ENCODE results near the gene FBLN2. TPM values are rescaled to one million over a fixed set of nuclear protein-coding genes. Genes with fewer than 3 reads are reported as not detected.
A peak's percentile ranks its signal among the peaks of the same experiment; 100 is the strongest.

The FBLN2 gene
- total RNA-seq, 1 donor = 8.3 TPM

DNA sequence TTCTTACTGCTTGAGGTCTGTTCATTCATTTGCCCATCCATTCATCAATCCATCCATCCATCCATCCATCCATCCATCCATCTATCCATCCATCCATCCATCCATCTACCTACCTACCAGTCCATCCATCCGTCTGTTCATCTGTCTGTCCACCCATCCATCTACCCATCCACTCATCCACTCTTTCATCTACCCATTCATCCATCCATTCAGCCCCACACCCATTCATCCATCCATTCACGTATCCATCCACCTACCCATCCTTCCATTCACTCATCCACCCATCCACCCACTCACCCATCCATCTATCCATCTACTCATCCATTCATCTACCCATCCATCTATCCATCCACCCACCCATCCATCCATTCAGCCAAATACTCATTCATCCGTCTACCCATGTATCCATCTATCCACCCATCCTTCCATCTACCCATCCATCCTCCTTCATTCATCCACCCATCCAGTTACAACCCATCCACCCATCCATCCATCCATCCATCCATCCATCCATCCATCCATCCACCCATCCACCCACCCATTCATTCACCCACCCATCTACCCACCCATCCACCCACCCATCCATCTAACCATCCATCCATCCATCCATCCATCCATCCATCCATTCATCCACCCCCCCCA is 68.3 kb downstream of the FBLN2 start:
- no peak for DNase-seq (ENCODE audit: low read depth in 2 of 3, low spot score in 2 of 3)

DNA sequence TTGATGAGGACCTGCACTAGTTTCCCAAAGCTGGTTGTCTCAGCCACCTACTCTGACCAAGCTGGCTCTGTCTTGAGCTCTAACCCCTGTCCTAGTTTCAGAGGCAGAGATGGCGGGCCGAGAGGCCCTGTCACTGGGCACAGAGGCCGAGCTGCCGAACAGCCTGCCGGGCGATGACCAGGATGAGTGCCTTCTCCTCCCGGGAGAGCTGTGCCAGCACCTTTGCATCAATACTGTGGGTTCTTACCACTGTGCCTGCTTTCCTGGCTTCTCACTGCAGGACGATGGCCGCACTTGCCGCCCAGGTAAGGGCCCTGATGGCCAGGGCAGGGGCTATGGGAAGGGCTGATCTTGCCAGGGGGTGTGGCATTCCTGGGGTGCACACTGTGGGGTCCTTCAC is 69.1 kb downstream of the FBLN2 start:
- no peak for DNase-seq (ENCODE audit: low read depth in 2 of 3, low spot score in 2 of 3)

DNA sequence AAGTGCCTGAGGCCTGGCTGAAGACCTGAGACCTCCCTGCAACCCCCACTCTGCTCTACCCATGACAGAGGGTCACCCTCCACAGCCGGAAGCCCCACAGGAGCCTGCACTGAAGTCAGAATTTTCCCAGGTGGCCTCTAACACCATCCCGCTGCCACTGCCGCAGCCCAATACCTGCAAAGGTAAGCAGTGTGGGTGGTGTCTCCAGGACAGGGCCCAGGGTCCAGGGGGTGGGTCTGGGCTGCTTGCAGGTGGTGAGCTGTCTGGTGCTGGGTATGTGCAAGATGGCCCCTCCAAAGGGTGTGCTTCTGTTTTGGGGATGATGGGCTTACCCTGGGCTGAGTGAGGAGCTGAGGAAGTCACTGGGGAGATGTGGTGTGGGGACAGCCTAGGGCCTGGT is 69.9 kb downstream of the FBLN2 start:
- DNase-seq (ENCODE audit: low read depth in 2 of 3, low spot score in 2 of 3) = no peak

DNA sequence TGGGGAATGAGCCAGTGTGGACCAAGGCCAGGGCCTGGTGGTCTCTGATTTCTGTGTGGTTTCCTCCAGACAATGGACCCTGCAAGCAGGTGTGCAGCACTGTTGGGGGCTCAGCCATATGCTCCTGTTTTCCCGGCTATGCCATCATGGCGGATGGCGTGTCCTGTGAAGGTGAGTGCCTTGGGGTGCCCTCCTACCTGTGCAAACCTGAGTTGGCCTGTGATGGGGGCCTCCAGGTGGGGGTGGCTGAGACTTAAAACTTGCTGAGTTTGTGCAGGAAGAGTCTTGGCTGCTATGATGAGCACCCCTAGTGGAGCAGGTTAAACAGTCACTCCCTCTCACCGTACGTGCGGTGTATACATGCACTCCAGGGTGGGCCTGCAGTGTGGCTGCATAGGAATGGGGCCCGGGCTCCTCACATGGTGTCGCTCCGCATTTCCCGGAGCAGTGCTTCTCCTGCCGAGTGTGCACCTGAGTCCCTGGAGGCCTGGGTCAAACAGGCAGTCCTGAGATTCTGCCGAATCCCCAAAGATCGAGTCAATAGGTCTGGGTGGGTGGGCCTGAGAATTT is 70.8 kb downstream of the FBLN2 start:
- no peak for DNase-seq (ENCODE audit: low read depth in 2 of 3, low spot score in 2 of 3)

DNA sequence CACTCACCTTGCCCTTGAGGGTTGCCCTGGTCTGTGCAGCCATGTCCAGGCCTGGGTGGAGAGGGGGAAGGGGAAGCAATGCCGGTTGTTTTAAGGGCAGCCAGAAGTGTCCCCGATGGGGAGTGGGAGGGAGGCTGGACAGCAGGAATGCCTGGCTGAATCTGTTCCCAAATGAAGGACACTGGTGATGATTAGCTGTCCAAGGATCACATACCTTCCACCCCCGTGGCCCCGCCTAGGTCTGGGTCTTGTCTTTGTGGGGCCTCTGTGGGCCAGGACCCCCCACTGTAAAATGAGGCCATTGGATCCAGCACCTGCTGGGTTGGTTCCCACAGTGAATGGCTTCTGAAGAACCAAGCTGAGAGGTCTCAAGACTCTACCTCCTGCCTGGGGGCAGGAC is 71.4 kb downstream of the FBLN2 start:
- no peak for DNase-seq (ENCODE audit: low read depth in 2 of 3, low spot score in 2 of 3)

DNA sequence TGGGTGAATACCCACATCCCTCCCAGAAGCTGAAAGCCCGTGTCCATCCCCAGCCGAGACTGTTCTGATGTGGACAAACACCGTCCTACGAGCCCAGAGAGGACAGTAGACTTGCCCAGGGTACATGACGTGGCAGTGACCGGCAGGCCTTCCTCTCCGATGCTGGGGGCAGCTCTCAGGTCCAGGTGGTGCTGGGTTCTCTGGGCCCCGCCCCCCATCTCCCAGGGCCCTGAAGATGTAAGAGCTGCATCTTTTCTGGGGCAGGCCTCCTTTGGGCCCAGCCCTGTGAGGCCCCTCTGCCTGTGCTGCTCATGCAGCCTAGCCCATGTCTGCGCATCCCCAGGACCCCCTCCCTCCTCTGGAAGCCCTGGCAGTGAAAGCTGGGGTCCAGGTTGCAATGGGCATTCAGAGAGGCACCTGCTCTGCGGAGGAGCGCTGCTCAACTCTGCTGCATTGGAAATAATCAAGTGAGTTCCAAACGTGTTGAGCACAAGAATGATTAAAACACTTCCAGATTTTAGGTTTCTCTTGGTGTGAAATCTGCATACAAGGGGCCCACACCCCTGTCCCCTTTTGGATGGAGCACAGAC is 71.9 kb downstream of the FBLN2 start:
- no peak for DNase-seq (ENCODE audit: low read depth in 2 of 3, low spot score in 2 of 3)

DNA sequence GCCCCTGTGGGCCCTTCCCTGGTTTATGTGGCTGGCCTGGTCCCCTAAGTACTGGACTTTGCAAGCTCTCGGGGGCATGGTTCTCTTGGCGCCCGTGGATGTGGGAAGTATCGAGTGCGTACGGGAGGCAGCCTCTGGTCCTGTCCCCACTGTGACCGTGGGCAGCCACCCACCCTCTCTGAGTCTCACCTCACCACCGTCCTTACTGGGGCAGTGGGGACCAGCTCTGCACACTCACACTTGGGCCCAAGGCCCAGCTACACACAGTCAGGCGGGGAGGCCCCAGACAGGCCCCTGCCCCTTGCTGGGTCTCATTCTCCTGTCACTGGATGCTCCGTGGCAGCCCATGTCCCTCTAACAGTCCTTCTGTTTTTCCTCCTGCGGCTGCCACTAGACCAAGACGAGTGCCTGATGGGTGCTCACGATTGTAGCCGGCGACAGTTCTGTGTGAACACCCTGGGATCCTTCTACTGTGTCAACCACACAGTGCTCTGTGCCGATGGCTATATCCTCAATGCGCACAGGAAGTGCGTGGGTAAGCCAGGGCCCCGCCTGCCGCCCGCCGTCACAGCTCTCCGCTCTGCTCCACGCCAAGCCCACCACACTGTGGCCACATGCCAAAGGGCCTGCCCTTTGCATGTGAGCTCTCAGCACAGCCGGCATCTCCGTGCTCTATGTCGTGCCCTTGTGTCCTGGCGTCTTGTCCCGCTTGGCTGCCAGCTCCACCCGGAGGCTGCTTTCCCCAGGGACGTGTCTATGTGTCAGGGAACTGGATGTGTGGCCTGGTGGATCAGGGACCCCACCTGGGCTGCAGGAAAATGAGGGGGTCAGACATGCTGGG is 72.7 kb downstream of the FBLN2 start:
- peak in 2 of 3 donors; percentile 4 to 12 for DNase-seq (ENCODE audit: low read depth in 2 of 3, low spot score in 2 of 3)

DNA sequence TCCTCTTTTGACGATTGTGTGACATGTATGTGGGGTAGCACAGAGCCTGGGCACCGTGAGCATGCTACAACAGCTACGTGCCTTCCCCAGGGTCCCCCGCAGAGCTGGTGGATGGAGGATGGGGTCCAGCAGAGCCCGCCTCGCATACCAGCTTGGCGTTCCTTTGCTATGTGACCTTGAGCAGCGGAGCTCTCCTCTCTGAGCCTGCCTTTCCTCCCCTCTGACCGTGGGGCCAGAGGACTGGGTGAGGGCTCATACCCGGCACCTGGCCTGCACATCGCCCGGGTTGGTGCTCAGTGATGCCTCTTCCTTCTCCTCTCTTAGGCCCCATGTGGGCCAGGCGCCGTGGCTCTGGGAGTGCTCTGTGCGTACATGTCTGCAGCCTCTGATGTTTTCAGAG is 73.4 kb downstream of the FBLN2 start:
- no peak for DNase-seq (ENCODE audit: low read depth in 2 of 3, low spot score in 2 of 3)

DNA sequence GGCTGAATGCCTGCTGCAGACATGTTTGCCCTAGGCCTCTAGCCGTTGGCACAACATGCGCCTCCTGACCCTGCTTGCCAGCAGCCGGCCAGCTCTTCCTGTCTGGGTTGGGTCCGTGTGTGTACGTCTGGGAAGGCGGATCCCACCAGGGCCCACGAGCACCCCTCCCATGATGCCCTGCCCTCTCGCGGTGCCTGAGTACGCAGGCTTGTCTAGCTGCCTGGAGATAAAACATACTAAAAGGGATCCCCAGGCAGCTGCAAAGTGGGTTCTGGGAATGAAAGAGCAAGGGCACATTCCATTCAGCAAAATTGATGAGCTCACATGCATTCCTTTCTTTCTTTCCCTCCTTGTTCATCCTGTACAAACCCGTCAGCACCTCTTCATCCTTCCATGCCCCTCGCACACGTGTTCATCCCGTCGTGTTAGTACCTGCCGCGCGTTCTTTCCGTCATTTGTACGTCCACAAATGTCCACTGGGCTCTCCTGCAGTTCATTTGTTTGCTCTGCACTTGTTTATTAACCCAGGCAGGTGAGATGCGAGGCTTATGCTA is 74.3 kb downstream of the FBLN2 start:
- no peak for DNase-seq (ENCODE audit: low read depth in 2 of 3, low spot score in 2 of 3)

DNA sequence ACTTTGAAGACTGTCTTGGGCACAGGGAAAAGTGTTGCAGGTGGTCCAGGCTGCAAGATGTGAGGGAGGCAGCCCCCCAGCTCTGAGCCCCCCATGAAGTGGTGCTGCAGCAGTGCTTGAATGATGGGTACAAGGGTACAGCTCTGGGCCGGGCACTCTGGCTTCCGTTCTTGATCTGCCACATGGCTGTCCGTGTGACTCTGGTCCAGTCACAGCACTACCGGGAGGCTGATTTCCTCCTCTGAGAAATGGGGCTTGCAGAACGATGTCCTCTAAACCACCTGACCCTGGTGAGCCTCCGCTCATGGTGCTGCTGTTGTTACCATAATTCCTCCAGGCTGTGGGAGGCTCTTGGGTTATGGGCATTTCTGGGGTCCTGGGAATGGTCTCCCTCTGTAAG is 75.1 kb downstream of the FBLN2 start:
- no peak for DNase-seq (ENCODE audit: low read depth in 2 of 3, low spot score in 2 of 3)

DNA sequence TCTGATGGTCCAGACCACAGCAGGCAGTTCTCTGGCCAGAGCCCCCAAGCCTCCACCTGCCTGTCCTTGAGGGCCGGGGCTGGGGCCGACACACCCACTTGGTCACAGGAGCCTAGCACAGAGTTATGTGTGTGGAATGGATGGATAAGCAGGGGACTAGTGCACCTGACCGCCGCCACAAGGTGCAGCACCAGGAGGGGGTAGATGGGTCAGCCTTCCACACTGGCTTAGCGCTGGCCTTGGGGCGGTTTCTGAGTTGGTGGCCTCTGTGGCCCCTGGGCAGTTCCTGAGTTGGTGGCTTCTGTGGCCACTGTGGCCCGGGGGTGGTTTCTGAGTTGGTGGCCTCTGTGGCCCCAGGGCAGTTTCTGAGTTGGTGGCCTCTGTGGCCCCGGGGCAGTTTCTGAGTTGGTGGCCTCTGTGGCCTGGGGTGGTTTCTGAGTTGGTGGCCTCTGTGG is 75.8 kb downstream of the FBLN2 start:
- DNase-seq (ENCODE audit: low read depth in 2 of 3, low spot score in 2 of 3) = no peak

DNA sequence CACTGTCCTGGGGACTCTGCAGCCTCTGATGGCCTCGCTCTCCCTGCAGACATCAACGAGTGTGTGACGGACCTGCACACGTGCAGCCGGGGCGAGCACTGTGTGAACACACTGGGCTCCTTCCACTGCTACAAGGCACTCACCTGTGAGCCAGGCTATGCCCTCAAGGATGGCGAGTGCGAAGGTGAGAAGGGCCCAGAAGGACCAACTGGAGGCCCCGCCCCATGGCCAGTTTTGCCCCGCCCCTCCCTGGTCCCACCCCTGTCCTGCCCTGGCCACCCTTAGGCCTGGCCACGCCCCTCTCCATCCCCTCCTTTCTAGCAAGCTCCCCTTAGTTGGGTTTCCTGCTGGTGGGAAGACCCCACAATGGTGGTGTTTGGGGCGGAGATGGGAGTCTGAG is 77.5 kb downstream of the FBLN2 start:
- no peak for DNase-seq (ENCODE audit: low read depth in 2 of 3, low spot score in 2 of 3)

DNA sequence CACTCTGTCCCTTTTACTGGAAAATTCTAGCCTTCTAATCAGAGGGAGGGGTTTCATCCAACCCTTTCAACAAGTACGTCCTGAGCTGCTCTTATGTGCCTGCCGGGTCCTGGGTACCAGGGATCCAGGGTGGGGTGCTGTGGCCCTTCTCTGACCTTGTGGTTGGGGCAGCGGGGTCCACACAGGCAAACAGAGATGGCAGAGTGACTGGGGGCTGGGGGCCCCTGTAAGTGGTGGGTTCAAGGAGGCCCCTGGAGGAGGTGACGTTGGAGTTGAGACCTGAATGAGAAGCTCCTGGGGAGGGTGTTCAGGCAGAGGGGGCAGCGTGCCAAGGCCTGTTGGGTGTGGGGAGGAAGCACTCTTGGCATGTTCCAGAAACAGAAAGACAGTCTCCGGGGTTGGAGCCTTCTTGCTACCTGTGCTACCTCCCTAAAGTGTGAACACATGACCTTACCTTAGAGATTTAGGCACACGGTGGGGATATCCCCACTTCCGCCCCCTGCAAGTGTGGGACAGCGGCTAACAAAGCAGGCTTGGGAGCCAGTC is 78.1 kb downstream of the FBLN2 start:
- DNase-seq (ENCODE audit: low read depth in 2 of 3, low spot score in 2 of 3) = no peak

DNA sequence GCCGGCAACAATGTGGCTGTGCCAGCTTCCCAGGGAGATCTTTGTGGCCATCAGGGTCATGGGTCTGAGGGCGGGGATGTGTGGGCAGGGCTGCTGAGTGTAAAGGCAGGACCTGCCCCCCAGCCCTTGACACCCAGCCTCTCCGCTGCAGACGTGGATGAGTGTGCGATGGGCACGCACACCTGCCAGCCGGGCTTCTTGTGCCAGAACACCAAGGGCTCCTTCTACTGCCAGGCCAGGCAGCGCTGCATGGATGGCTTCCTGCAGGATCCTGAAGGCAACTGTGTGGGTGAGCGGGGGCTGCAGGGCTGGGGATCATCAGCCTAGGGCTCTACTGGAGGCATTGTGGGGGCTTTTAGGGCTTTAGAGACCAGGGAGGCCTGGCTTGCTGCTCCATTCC is 78.8 kb downstream of the FBLN2 start:
- no peak for DNase-seq (ENCODE audit: low read depth in 2 of 3, low spot score in 2 of 3)

DNA sequence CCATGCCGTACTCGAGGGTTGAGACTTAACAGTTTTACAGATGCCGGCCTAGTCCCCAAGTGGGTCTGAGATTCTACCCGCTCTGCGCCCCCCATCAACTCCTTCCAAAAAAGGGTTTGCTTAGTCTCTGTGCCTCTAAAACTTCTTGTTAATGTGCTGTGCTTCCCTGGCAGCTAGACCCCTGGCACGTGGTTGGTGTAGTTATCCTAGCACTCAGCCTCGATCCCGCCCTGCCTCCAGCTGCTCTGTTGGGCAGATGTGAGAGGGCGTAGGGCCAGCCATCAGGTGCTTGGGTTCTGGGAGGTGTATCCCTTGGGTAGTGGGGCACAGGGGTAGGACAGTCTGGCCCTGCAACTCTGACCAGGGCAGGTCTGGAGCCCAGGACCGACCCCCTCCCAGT is 79.5 kb downstream of the FBLN2 start:
- DNase-seq (ENCODE audit: low read depth in 2 of 3, low spot score in 2 of 3) = no peak

DNA sequence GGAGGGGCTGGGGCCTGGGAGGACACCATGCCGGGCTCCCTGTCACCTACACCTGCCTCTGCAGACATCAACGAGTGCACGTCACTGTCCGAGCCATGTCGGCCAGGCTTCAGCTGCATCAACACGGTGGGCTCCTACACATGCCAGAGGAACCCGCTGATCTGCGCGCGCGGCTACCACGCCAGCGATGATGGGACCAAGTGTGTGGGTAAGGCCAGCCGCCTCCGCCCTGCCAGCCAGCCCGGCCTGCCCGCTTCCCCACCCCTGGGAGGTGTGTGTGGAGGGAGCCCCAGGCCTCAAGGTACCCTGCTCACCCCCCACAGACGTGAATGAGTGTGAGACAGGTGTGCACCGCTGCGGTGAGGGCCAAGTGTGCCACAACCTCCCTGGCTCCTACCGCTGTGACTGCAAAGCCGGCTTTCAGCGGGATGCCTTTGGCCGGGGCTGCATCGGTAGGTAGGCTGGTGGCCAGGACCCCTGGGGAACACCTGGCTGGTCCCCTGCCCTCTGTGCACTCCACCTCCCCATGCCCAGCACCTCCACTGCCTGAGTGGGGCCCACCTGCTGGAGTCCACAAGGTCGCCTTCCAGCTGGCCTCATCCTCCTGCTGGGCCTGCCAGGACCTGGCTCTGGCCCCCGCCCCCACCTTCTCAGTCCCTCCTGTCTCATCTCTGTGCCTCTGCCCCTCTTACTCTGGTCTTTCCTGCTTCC is 80.1 kb downstream of the FBLN2 start:
- DNase-seq (ENCODE audit: low read depth in 2 of 3, low spot score in 2 of 3) = no peak

DNA sequence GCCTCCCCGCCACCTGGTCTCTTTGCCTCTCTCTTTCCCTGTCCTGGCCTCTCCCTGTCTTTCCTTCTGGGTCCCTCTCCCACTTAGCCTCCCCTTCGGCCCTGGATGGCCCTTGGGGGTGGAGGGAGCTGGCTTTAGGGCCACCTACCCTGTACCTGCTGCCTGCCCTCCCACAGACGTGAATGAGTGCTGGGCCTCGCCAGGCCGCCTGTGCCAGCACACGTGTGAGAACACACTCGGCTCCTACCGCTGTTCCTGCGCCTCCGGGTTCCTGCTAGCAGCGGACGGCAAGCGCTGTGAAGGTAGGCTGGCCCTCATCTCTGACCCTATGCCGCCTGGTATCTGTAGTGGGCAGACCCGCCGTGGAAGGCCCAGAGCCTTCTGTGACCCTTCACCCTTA is 80.7 kb downstream of the FBLN2 start:
- DNase-seq (ENCODE audit: low read depth in 2 of 3, low spot score in 2 of 3) = no peak

DNA sequence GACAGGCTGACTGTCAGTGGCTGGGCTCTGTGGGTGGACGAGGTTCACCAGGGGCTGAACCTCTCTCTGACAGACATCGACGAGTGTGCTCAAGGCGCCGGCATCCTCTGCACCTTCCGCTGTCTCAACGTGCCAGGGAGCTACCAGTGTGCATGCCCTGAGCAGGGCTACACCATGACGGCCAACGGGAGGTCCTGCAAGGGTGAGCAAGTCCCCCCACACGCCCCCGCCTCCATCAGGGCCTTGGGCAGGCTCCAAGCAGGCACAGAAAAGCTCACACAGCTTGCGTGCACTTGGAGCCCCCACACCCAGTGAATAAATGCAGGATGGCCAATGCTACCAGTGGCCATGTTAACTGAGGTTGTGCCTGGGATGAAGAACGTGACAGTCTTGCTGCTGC is 82.3 kb downstream of the FBLN2 start:
- DNase-seq (ENCODE audit: low read depth in 2 of 3, low spot score in 2 of 3) = no peak

DNA sequence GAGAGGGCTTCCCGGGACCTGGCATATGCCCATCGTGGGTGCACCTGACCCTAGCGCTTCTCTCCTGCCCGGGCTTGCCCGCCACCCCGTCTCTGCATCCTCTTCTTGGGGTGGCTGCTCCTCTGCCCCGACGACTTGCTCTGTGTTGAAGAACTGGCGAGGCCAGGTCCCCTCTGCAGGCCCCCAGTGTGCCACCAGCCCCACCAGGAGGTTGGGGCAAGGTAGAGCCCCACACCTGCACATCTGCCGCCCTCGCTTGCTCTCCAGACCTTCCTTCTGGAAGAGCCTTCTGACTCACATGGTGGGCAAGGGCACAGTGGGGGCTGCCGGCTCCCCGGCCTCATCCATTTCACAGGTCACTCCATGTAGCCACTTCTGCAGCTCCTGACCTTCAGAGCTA is 84.3 kb downstream of the FBLN2 start:
- no peak for DNase-seq (ENCODE audit: low read depth in 2 of 3, low spot score in 2 of 3)

DNA sequence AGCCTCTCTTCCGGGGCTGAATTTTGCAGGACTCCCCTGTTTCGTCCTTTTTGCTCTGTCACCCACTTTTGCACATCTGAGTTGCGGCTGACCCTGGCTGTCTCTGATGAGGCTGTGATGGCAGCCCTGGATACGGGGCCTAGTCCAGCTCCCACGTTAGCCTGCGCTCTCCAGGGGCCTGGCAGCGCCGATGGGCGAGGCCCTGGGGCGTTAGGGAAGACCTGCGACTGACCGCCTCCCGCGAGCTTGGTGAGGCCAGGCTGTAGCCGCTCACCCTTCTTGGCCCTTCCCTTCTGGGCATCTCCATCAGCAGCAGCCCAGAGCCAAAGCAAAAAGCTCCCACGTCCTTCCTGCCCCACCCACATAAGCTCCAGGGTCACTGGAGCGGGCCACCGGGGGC is 85.2 kb downstream of the FBLN2 start:
- no peak for DNase-seq (ENCODE audit: low read depth in 2 of 3, low spot score in 2 of 3)
